Measurements from ENCODE around the gene ITGA6. TPM values are rescaled to one million over a fixed set of nuclear protein-coding genes. Genes with fewer than 3 reads are reported as not detected.

The ITGA6 gene
- total and polyA plus RNA-seq, 5 donors = 14.8 to 38.3 (median 30.0) TPM

GRCh38 chr2:172442072-172442895 lies 14.9 kb downstream of the ITGA6 start:
- H3K4me3 ChIP-seq (ENCODE audit: low read length) = no peak overlapping the region
- no peaks in the 10 kb centered on the region for H3K27me3 ChIP-seq (ENCODE audit: control insufficient read depth, insufficient read depth)
- intact Hi-C loops (cut with DNase I) = no loop called here
- no peak overlapping the region for H3K27ac ChIP-seq (ENCODE audit: low read length)
- H3K9me3 ChIP-seq (ENCODE audit: control insufficient read depth, low read length) = no peaks in the 10 kb centered on the region
- peaks cover 17% of the 10 kb centered on the region for H3K4me1 ChIP-seq (ENCODE audit: control insufficient read depth, insufficient read depth, low read length)
- DNase-seq = peak in 2 of 3 donors; percentile 47 to 54
- peak; percentile 59 to 93 for ATAC-seq
- WGBS = 55% methylated on average over 10 of the region's 10 CpGs

- DNase-seq = peak in 1 of 3 donors; percentile 25
- Histone ChIP-seq H3K27ac (ENCODE audit: low read length) (no peak overlapping the region), H3K4me1 (ENCODE audit: control insufficient read depth, insufficient read depth, low read length) (peaks cover 5% of the 10 kb centered on the region), H3K9me3 (ENCODE audit: control insufficient read depth, low read length) (no peaks in the 10 kb centered on the region), H3K27me3 (ENCODE audit: control insufficient read depth, insufficient read depth) (no peaks in the 10 kb centered on the region), H3K4me3 (ENCODE audit: low read length) (no peak overlapping the region)
- intact Hi-C loops (cut with DNase I) = no loop called here
- 28% methylated on average over 1 of the region's 1 CpG for WGBS
- ATAC-seq = peak; percentile 39 to 65
Measured at GRCh38 chr2:172445851-172446250, 18.5 kb downstream of the ITGA6 start.

GRCh38 chr2:172446474-172447063 lies 19.2 kb downstream of the ITGA6 start:
- H3K9me3 ChIP-seq (ENCODE audit: control insufficient read depth, low read length) = no peaks in the 10 kb centered on the region
- H3K27me3 ChIP-seq (ENCODE audit: control insufficient read depth, insufficient read depth) = no peaks in the 10 kb centered on the region
- ATAC-seq = peak; percentile 11 to 77
- H3K4me1 ChIP-seq (ENCODE audit: control insufficient read depth, insufficient read depth, low read length) = peaks cover 7% of the 10 kb centered on the region
- intact Hi-C loops (cut with DNase I) = no loop called here
- H3K4me3 ChIP-seq (ENCODE audit: low read length) = no peak overlapping the region
- whole genome bisulfite sequencing = 73% methylated on average over 6 of the region's 6 CpGs
- no peak for DNase-seq
- no peak overlapping the region for H3K27ac ChIP-seq (ENCODE audit: low read length)

- DNase-seq (no peak), ATAC-seq (no peak)
- WGBS = 80% methylated on average over 5 of the region's 5 CpGs
- Histone ChIP-seq H3K27ac (ENCODE audit: low read length) (no peak overlapping the region), H3K4me3 (ENCODE audit: low read length) (no peak overlapping the region), H3K4me1 (ENCODE audit: control insufficient read depth, insufficient read depth, low read length) (peaks cover 7% of the 10 kb centered on the region), H3K9me3 (ENCODE audit: control insufficient read depth, low read length) (no peaks in the 10 kb centered on the region), H3K27me3 (ENCODE audit: control insufficient read depth, insufficient read depth) (no peaks in the 10 kb centered on the region)
- intact Hi-C loops (cut with DNase I) = no loop called here
Measured at GRCh38 chr2:172447811-172448493, 20.6 kb downstream of the ITGA6 start.

- peak in 1 of 2 donors; percentile 46 for ATAC-seq
- peaks cover 7% of the 10 kb centered on the region for H3K4me1 ChIP-seq (ENCODE audit: control insufficient read depth, insufficient read depth, low read length)
- WGBS = 76% methylated on average over 3 of the region's 3 CpGs
Measured at GRCh38 chr2:172448544-172449267, 21.3 kb downstream of the ITGA6 start.

GRCh38 chr2:172449911-172450550 lies 22.6 kb downstream of the ITGA6 start:
- intact Hi-C loops (cut with DNase I) = no loop called here
- no peak for DNase-seq
- no peak for ATAC-seq
- Histone ChIP-seq H3K9me3 (ENCODE audit: control insufficient read depth, low read length) (no peaks in the 10 kb centered on the region), H3K27ac (ENCODE audit: low read length) (no peak overlapping the region), H3K27me3 (ENCODE audit: control insufficient read depth, insufficient read depth) (no peaks in the 10 kb centered on the region), H3K4me1 (ENCODE audit: control insufficient read depth, insufficient read depth, low read length) (peaks cover 8% of the 10 kb centered on the region), H3K4me3 (ENCODE audit: low read length) (no peak overlapping the region)
- 90% methylated on average over 8 of the region's 8 CpGs for WGBS

More at GRCh38 chr2:172448544-172449267, 21.3 kb downstream of the ITGA6 start:
- Histone ChIP-seq H3K9me3 (ENCODE audit: control insufficient read depth, low read length) (no peaks in the 10 kb centered on the region), H3K27ac (ENCODE audit: low read length) (no peak overlapping the region), H3K27me3 (ENCODE audit: control insufficient read depth, insufficient read depth) (no peaks in the 10 kb centered on the region), H3K4me3 (ENCODE audit: low read length) (no peak overlapping the region)
- intact Hi-C loops (cut with DNase I) = no loop called here
- no peak for DNase-seq

- no peak for DNase-seq
- intact Hi-C loops (cut with DNase I) = no loop called here
- Histone ChIP-seq H3K27me3 (ENCODE audit: control insufficient read depth, insufficient read depth) (no peaks in the 10 kb centered on the region), H3K27ac (ENCODE audit: low read length) (no peak overlapping the region), H3K9me3 (ENCODE audit: control insufficient read depth, low read length) (no peaks in the 10 kb centered on the region), H3K4me1 (ENCODE audit: control insufficient read depth, insufficient read depth, low read length) (peaks cover 17% of the 10 kb centered on the region), H3K4me3 (ENCODE audit: low read length) (no peak overlapping the region)
- ATAC-seq = no peak
- WGBS = 88% methylated on average over 5 of the region's 5 CpGs
Measured at GRCh38 chr2:172451923-172452322, 24.5 kb downstream of the ITGA6 start.

- WGBS = 64% methylated on average over 2 of the region's 2 CpGs
- no peak overlapping the region for H3K27ac ChIP-seq (ENCODE audit: low read length)
- H3K27me3 ChIP-seq (ENCODE audit: control insufficient read depth, insufficient read depth) = no peaks in the 10 kb centered on the region
- intact Hi-C loops (cut with DNase I) = no loop called here
- peaks cover 17% of the 10 kb centered on the region for H3K4me1 ChIP-seq (ENCODE audit: control insufficient read depth, insufficient read depth, low read length)
- no peaks in the 10 kb centered on the region for H3K9me3 ChIP-seq (ENCODE audit: control insufficient read depth, low read length)
- no peak for ATAC-seq
- no peak overlapping the region for H3K4me3 ChIP-seq (ENCODE audit: low read length)
- no peak for DNase-seq
Measured at GRCh38 chr2:172452845-172453244, 25.5 kb downstream of the ITGA6 start.

- WGBS = 65% methylated on average over 6 of the region's 6 CpGs
- ATAC-seq = no peak
- no peaks in the 10 kb centered on the region for H3K9me3 ChIP-seq (ENCODE audit: control insufficient read depth, low read length)
- H3K4me1 ChIP-seq (ENCODE audit: control insufficient read depth, insufficient read depth, low read length) = peaks cover 17% of the 10 kb centered on the region
- no peak overlapping the region for H3K4me3 ChIP-seq (ENCODE audit: low read length)
- intact Hi-C loops (cut with DNase I) = no loop called here
- H3K27ac ChIP-seq (ENCODE audit: low read length) = peak overlapping the region; percentile 20
- no peaks in the 10 kb centered on the region for H3K27me3 ChIP-seq (ENCODE audit: control insufficient read depth, insufficient read depth)
- no peak for DNase-seq
Measured at GRCh38 chr2:172454404-172455120, 27.2 kb downstream of the ITGA6 start.

GRCh38 chr2:172455121-172455515 lies 27.7 kb downstream of the ITGA6 start:
- ATAC-seq = no peak
- Histone ChIP-seq H3K27ac (ENCODE audit: low read length) (peak overlapping the region; percentile 20), H3K4me1 (ENCODE audit: control insufficient read depth, insufficient read depth, low read length) (peaks cover 17% of the 10 kb centered on the region)

More at GRCh38 chr2:172455121-172455515, 27.7 kb downstream of the ITGA6 start:
- no peak for DNase-seq
- 57% methylated on average over 4 of the region's 4 CpGs for WGBS
- Histone ChIP-seq H3K27me3 (ENCODE audit: control insufficient read depth, insufficient read depth) (no peaks in the 10 kb centered on the region), H3K9me3 (ENCODE audit: control insufficient read depth, low read length) (no peaks in the 10 kb centered on the region), H3K4me3 (ENCODE audit: low read length) (no peak overlapping the region)
- intact Hi-C loops (cut with DNase I) = no loop called here

Data from right cardiac atrium (tissue), 5 donors.